HEK293 (cell line): ENCODE data around the gene IFNAR1.
A peak's percentile ranks its signal among the peaks of the same experiment; 100 is the strongest.

ENCODE experiments used
- CTCF ChIA-PET: fragments of 350-600 bp; formaldehyde crosslinking; extraction: SDS; loops from one replicate; lab custom pipeline; 2021; ENCODE audit warnings: antibody characterized with exemption; lab: Yijun Ruan, JAX
- POLR2A ChIA-PET: fragments of 300-600 bp; formaldehyde crosslinking; extraction: SDS; loops from one replicate; lab custom pipeline; 2020; ENCODE audit warnings: antibody characterized with exemption, inconsistent platforms; lab: Yijun Ruan, JAX
- H3K27ac ChIP-seq: fragments of 200-500 bp; sonication (Bioruptor generic); 2 replicates; pipeline ENCODE4 v1.5.1; 2014; ENCODE audit warnings: low read depth, low read length, control low read depth, inconsistent platforms; ENCODE audit errors: extremely low read depth
- H3K36me3 ChIP-seq, 2 experiments: fragments of 200-500 bp in 1 of 2; sonication (Bioruptor generic) in 1 of 2; 1 replicate in 1 of 2; 2 replicates in 1 of 2; pipeline ENCODE4 v1.5.1; 2014 to 2017; ENCODE audit warnings: inconsistent platforms in 2 of 2, low read length in 2 of 2; ENCODE audit not compliant: control insufficient read depth in 2 of 2, insufficient read depth in 1 of 2
- H3K4me1 ChIP-seq: fragments of 200-500 bp; sonication (Bioruptor generic); 2 replicates; pipeline ENCODE4 v1.5.1; 2014; ENCODE audit warnings: mild to moderate bottlenecking, low read length, inconsistent platforms; ENCODE audit not compliant: control insufficient read depth, insufficient read depth
- H3K4me3 ChIP-seq: 2 replicates; pipeline ENCODE4 v1.5.1; 2011; ENCODE audit warnings: low read depth, mild to moderate bottlenecking, control low read depth, low read length, moderate library complexity
- H3K9me3 ChIP-seq: fragments of 200-500 bp; sonication (Bioruptor generic); 2 replicates; pipeline ENCODE4 v1.5.1; 2014; ENCODE audit warnings: low read depth, low read length, inconsistent platforms; ENCODE audit not compliant: control insufficient read depth, insufficient read depth
- FEZF1 ChIP-seq: fragments of 450-650 bp; formaldehyde crosslinking; IDR thresholded peaks from 2 replicates; pipeline ENCODE4 v1.5.1; 2016; ENCODE audit warnings: missing biosample characterization, missing genetic modification characterization
- GFI1B ChIP-seq: fragments of 450-650 bp; formaldehyde crosslinking; IDR thresholded peaks from 2 replicates; pipeline ENCODE4 v1.5.1; 2016; ENCODE audit warnings: missing biosample characterization, missing genetic modification characterization
- HOXD13 ChIP-seq: sonication (generic); formaldehyde crosslinking; IDR thresholded peaks from 2 replicates; pipeline ENCODE4 v1.8.0; 2022; ENCODE audit warnings: missing genetic modification reagents, borderline replicate concordance
- KLF10 ChIP-seq: fragments of 450-650 bp; IDR thresholded peaks from 2 replicates; pipeline ENCODE4 v1.5.1; 2018; ENCODE audit warnings: missing biosample characterization, mild to moderate bottlenecking, missing genetic modification characterization
- KLF7 ChIP-seq: fragments of 450-650 bp; formaldehyde crosslinking; IDR thresholded peaks from 2 replicates; pipeline ENCODE4 v1.5.1; 2016; ENCODE audit warnings: missing biosample characterization, missing genetic modification characterization, borderline replicate concordance
- MYNN ChIP-seq: fragments of 450-650 bp; formaldehyde crosslinking; IDR thresholded peaks from 2 replicates; pipeline ENCODE4 v1.5.1; 2016; ENCODE audit warnings: missing biosample characterization, missing genetic modification characterization, borderline replicate concordance
- OSR2 ChIP-seq: fragments of 450-650 bp; formaldehyde crosslinking; IDR thresholded peaks from 2 replicates; pipeline ENCODE4 v1.5.1; 2016; ENCODE audit warnings: missing biosample characterization, missing genetic modification characterization
- SCRT1 ChIP-seq: fragments of 450-650 bp; formaldehyde crosslinking; IDR thresholded peaks from 2 replicates; pipeline ENCODE4 v1.5.1; 2016; ENCODE audit warnings: missing biosample characterization, missing genetic modification characterization, borderline replicate concordance
- SP3 ChIP-seq: fragments of 450-650 bp; formaldehyde crosslinking; IDR thresholded peaks from 2 replicates; pipeline ENCODE4 v1.5.1; 2016; ENCODE audit warnings: missing biosample characterization, missing genetic modification characterization
- ZNF112 ChIP-seq: fragments of 450-650 bp; formaldehyde crosslinking; IDR thresholded peaks from 2 replicates; pipeline ENCODE4 v1.5.0; 2017; ENCODE audit warnings: missing biosample characterization, missing genetic modification characterization
- ZNF169 ChIP-seq: fragments of 450-650 bp; formaldehyde crosslinking; IDR thresholded peaks from 2 replicates; pipeline ENCODE4 v1.5.1; 2016; ENCODE audit warnings: missing biosample characterization, missing genetic modification characterization
- ZNF202 ChIP-seq: fragments of 450-650 bp; formaldehyde crosslinking; IDR thresholded peaks from 2 replicates; pipeline ENCODE4 v1.5.1; 2016; ENCODE audit warnings: missing biosample characterization, missing genetic modification characterization, borderline replicate concordance
- ZNF394 ChIP-seq: fragments of 450-650 bp; formaldehyde crosslinking; IDR thresholded peaks from 2 replicates; pipeline ENCODE4 v1.5.1; 2016; ENCODE audit warnings: missing biosample characterization, missing genetic modification characterization, mild to moderate bottlenecking, moderate library complexity, borderline replicate concordance
- ZNF416 ChIP-seq: fragments of 450-650 bp; formaldehyde crosslinking; IDR thresholded peaks from 2 replicates; pipeline ENCODE4 v1.5.1; 2016; ENCODE audit warnings: missing biosample characterization, missing genetic modification characterization
- ZNF423 ChIP-seq: fragments of 450-650 bp; formaldehyde crosslinking; IDR thresholded peaks from 2 replicates; pipeline ENCODE4 v1.5.1; 2016; ENCODE audit warnings: missing biosample characterization, missing genetic modification characterization
- ZNF501 ChIP-seq: fragments of 450-650 bp; formaldehyde crosslinking; IDR thresholded peaks from 2 replicates; pipeline ENCODE4 v1.5.1; 2016; ENCODE audit warnings: missing biosample characterization, missing genetic modification characterization
- ZNF544 ChIP-seq: fragments of 450-650 bp; formaldehyde crosslinking; IDR thresholded peaks from 2 replicates; pipeline ENCODE4 v1.5.0; 2017; ENCODE audit warnings: missing biosample characterization, missing genetic modification characterization
- ZNF555 ChIP-seq: fragments of 450-650 bp; formaldehyde crosslinking; conservative IDR thresholded peaks from 2 replicates; pipeline ENCODE4 v1.5.1; 2017; ENCODE audit warnings: missing biosample characterization, mild to moderate bottlenecking, missing genetic modification characterization, inconsistent platforms
- ZNF621 ChIP-seq: fragments of 450-650 bp; formaldehyde crosslinking; IDR thresholded peaks from 2 replicates; pipeline ENCODE4 v1.5.1; 2017; ENCODE audit warnings: missing biosample characterization, missing genetic modification characterization
- ZNF785 ChIP-seq: fragments of 450-650 bp; formaldehyde crosslinking; IDR thresholded peaks from 2 replicates; pipeline ENCODE4 v1.5.1; 2016; ENCODE audit warnings: missing biosample characterization, missing genetic modification characterization
- TF ChIP-seq, protein P1 (sequence below): fragments of 450-650 bp; formaldehyde crosslinking; IDR thresholded peaks from 2 replicates; pipeline ENCODE4 v1.5.1; 2016; ENCODE audit warnings: missing biosample characterization, missing genetic modification characterization
- TF ChIP-seq, protein P2 (sequence below): fragments of 450-650 bp; formaldehyde crosslinking; IDR thresholded peaks from 2 replicates; pipeline ENCODE4 v1.5.1; 2016; ENCODE audit warnings: missing biosample characterization, missing genetic modification characterization, borderline replicate concordance
- TF ChIP-seq, protein P3 (sequence below): fragments of 450-650 bp; formaldehyde crosslinking; IDR thresholded peaks from 2 replicates; pipeline ENCODE4 v1.5.1; 2017; ENCODE audit warnings: missing biosample characterization, missing genetic modification characterization

Gene IFNAR1

DNA sequence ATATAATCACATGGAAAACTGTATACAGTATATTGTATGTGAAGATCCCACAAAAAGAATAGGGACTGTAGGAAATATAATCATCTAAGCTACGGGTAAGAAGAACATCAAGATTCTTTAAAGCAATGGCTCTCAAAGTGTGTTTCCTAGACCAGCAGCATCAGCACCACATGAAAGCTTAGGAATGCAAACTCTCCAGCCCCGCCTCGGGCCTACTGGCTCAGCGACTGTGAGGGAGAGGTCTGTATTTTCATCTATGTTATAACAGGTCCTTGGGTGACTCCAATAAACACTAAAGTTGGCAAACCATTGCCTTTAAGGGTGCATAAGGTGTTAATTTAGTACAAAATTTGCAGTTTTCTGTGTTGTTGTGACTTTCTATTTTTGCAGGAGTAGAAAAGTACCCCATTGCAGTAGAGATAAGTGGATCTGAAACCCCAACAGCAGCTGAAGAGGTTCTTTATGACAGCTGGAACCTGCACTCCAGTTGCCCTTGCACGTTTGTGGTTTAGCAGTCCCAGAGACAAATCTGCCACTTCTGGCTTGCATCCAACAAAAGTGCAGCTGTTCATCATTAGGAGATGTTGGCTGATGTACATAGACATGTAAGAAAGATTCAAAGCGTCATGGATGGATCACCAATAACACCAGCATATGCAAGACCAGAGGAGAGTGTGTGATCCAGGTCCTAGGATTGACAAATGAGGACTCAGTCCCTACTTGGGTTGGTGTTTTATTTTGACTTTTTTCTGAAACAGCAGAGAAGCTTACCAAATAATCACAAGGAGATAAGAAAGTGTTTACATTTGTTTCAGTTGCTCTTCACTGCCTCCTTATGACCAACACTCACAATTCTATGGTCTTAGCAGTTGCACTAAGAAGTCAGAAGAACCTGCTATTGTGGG, 15.9 kb upstream of the IFNAR1 start:
- TF ChIP-seq OSR2 (peak; percentile 10; the same call in 1 of the 2 replicates), ZNF169 (no peak)
- TF ChIP-seq, protein P1, sequence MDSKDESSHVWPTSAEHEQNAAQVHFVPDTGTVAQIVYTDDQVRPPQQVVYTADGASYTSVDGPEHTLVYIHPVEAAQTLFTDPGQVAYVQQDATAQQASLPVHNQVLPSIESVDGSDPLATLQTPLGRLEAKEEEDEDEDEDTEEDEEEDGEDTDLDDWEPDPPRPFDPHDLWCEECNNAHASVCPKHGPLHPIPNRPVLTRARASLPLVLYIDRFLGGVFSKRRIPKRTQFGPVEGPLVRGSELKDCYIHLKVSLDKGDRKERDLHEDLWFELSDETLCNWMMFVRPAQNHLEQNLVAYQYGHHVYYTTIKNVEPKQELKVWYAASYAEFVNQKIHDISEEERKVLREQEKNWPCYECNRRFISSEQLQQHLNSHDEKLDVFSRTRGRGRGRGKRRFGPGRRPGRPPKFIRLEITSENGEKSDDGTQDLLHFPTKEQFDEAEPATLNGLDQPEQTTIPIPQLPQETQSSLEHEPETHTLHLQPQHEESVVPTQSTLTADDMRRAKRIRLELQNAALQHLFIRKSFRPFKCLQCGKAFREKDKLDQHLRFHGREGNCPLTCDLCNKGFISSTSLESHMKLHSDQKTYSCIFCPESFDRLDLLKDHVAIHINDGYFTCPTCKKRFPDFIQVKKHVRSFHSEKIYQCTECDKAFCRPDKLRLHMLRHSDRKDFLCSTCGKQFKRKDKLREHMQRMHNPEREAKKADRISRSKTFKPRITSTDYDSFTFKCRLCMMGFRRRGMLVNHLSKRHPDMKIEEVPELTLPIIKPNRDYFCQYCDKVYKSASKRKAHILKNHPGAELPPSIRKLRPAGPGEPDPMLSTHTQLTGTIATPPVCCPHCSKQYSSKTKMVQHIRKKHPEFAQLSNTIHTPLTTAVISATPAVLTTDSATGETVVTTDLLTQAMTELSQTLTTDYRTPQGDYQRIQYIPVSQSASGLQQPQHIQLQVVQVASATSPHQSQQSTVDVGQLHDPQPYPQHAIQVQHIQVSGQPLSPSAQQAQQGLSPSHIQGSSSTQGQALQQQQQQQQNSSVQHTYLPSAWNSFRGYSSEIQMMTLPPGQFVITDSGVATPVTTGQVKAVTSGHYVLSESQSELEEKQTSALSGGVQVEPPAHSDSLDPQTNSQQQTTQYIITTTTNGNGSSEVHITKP: 0 out of 2 replicates have a peak, but pooled peaks have one; percentile 43
- no peaks in the 10 kb centered on the region for H3K36me3 ChIP-seq
- CTCF ChIA-PET: interaction anchor here (0.6 to 1.1 kb wide), 5 partner anchors 8 to 297 kb away, joined by 3 to 4 read pairs (median 3); no protein-coding TSS in a partner anchor
- no peak overlapping the region for H3K27ac ChIP-seq
- H3K9me3 ChIP-seq: no peaks in the 10 kb centered on the region
- no peak overlapping the region for H3K4me3 ChIP-seq
- POLR2A ChIA-PET: no interaction called here
- H3K4me1 ChIP-seq: peaks cover 6% of the 10 kb centered on the region; the same call in 1 of the 2 replicates

DNA sequence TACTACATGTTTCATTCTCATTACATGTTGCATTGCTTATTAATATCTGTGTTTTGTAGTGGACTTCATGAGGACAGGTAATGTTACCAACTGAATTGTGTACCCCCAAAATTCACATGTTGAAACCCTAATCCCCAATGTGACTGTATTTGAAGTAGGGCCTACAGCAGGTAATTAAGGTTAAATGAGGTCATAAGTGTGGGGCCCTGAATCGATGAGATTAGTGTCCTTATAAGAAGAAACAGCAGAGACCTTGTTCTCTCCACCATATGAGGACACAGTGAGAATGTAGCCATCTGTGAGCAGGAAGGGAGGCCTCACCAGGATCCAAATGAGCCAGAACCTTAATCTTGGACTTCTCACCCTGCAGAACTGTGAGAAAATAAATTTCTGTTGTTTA, 15.0 kb upstream of the IFNAR1 start:
- Histone ChIP-seq H3K9me3 (no peaks in the 10 kb centered on the region), H3K4me1 (peaks cover 6% of the 10 kb centered on the region; the same call in 1 of the 2 replicates), H3K36me3 (no peaks in the 10 kb centered on the region), H3K4me3 (no peak overlapping the region), H3K27ac (no peak overlapping the region)
- ChIA-PET POLR2A (no interaction called here), CTCF (interaction anchor here (0.7 kb wide), 2 partner anchors 27 to 296 kb away, joined by 3 read pairs; no protein-coding TSS in a partner anchor)
- TF ChIP-seq SCRT1 (tag by site-specific recombination): no peak
- no peak for TF ChIP-seq KLF7 (tag by site-specific recombination)
- TF ChIP-seq, protein P2, sequence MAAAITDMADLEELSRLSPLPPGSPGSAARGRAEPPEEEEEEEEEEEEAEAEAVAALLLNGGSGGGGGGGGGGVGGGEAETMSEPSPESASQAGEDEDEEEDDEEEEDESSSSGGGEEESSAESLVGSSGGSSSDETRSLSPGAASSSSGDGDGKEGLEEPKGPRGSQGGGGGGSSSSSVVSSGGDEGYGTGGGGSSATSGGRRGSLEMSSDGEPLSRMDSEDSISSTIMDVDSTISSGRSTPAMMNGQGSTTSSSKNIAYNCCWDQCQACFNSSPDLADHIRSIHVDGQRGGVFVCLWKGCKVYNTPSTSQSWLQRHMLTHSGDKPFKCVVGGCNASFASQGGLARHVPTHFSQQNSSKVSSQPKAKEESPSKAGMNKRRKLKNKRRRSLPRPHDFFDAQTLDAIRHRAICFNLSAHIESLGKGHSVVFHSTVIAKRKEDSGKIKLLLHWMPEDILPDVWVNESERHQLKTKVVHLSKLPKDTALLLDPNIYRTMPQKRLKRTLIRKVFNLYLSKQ (tag by site-specific recombination): no peak
- no peak for TF ChIP-seq FEZF1 (tag by site-specific recombination)
- no peak for TF ChIP-seq ZNF544 (tag by site-specific recombination)
- TF ChIP-seq ZNF501 (tag by site-specific recombination): no peak
- TF ChIP-seq ZNF416: no peak
- TF ChIP-seq ZNF555 (tag by site-specific recombination): no peak
- no peak for TF ChIP-seq ZNF621 (tag by site-specific recombination)
- no peak for TF ChIP-seq MYNN (tag by site-specific recombination)
- no peak for TF ChIP-seq ZNF202 (tag by site-specific recombination)
- TF ChIP-seq, protein P3, sequence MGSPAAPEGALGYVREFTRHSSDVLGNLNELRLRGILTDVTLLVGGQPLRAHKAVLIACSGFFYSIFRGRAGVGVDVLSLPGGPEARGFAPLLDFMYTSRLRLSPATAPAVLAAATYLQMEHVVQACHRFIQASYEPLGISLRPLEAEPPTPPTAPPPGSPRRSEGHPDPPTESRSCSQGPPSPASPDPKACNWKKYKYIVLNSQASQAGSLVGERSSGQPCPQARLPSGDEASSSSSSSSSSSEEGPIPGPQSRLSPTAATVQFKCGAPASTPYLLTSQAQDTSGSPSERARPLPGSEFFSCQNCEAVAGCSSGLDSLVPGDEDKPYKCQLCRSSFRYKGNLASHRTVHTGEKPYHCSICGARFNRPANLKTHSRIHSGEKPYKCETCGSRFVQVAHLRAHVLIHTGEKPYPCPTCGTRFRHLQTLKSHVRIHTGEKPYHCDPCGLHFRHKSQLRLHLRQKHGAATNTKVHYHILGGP (tag by site-specific recombination): no peak
- TF ChIP-seq GFI1B (tag by site-specific recombination): no peak
- TF ChIP-seq KLF10 (tag by site-specific recombination): no peak
- TF ChIP-seq ZNF394 (tag by site-specific recombination): no peak
- TF ChIP-seq ZNF423 (tag by site-specific recombination): no peak
- TF ChIP-seq HOXD13 (CRISPR knock-in tag): no peak
- TF ChIP-seq SP3: no peak
- TF ChIP-seq ZNF112: no peak
- no peak for TF ChIP-seq ZNF785 (tag by site-specific recombination)
